CD4-positive, CD25-positive, alpha-beta regulatory T cell (primary cell): ENCODE data around the gene CYP20A1. TPM values are rescaled to one million over a fixed set of nuclear protein-coding genes. Genes with fewer than 3 reads are reported as not detected.
"Not testable (repeated sequence)": the region's sequence is repeated elsewhere in the genome, so short reads cannot be mapped to it uniquely, and the experiment has no call there.

ENCODE experiments used
- ATAC-seq, 2 donors: fragments of 150-1000 bp; cut with Tn5 transposase; one replicate each; pipeline ENCODE4 v1.10.0; 2021; ENCODE audit warnings: low read depth in 2 of 2, moderate number of reproducible peaks in 2 of 2, moderate library complexity in 1 of 2
- DNase-seq, 3 donors: peaks; one replicate each; pipeline versions ENCODE4 v3.0.0 to v3.0.0-alpha.2; 2012 to 2022; ENCODE audit warnings: mixed read lengths in 1 of 3
- H3K27ac ChIP-seq: one replicate; pipeline ENCODE4 v1.7.0; 2013; ENCODE audit warnings: mild to moderate bottlenecking, low read length; ENCODE audit not compliant: insufficient read depth, poor library complexity, severe bottlenecking
- H3K27me3 ChIP-seq: one replicate; pipeline ENCODE4 v1.7.0; 2013; ENCODE audit warnings: low read length; ENCODE audit not compliant: control insufficient read depth, insufficient read depth
- H3K36me3 ChIP-seq: one replicate; pipeline ENCODE4 v1.7.0; 2013; ENCODE audit warnings: mild to moderate bottlenecking, low read length, moderate library complexity; ENCODE audit not compliant: control insufficient read depth, insufficient read depth
- H3K4me1 ChIP-seq: 2 replicates; pipeline ENCODE4 v1.7.0; 2013; ENCODE audit warnings: mild to moderate bottlenecking, low read length; ENCODE audit not compliant: insufficient read depth, control insufficient read depth, poor library complexity, severe bottlenecking
- H3K4me3 ChIP-seq: one replicate; pipeline ENCODE4 v1.7.0; 2013; ENCODE audit warnings: low read depth, mild to moderate bottlenecking, low read length, moderate library complexity
- H3K9me3 ChIP-seq, 2 experiments: 1 replicate in 1 of 2; 2 replicates in 1 of 2; pipeline ENCODE4 v1.7.0; 2013; ENCODE audit warnings: low read length in 2 of 2, mild to moderate bottlenecking in 1 of 2, moderate library complexity in 1 of 2; ENCODE audit not compliant: control insufficient read depth in 2 of 2
- H3K27ac Mint-ChIP-seq, 3 donors: one replicate each; pipeline ENCODE4 v1.8.0; 2020 to 2022; ENCODE audit warnings: mild to moderate bottlenecking in 3 of 3, mixed read lengths in 3 of 3, moderate library complexity in 2 of 3
- H3K27me3 Mint-ChIP-seq: one replicate; pipeline ENCODE4 v1.8.0; 2022; ENCODE audit warnings: mild to moderate bottlenecking, mixed read lengths
- H3K36me3 Mint-ChIP-seq: one replicate; pipeline ENCODE4 v1.8.0; 2020; ENCODE audit warnings: mixed read lengths
- H3K4me1 Mint-ChIP-seq, 4 donors: one replicate each; pipeline ENCODE4 v1.8.0; 2020 to 2022; ENCODE audit warnings: mixed read lengths in 4 of 4, mild to moderate bottlenecking in 1 of 4
- H3K4me3 Mint-ChIP-seq, 4 donors: one replicate each; pipeline ENCODE4 v1.8.0; 2020 to 2022; ENCODE audit warnings: mild to moderate bottlenecking in 4 of 4, mixed read lengths in 4 of 4, moderate library complexity in 3 of 4
- H3K9me3 Mint-ChIP-seq, 7 donors: one replicate each; pipeline ENCODE4 v1.8.0; 2020 to 2022; ENCODE audit warnings: mixed read lengths in 7 of 7, mild to moderate bottlenecking in 3 of 7, moderate library complexity in 2 of 7
- polyA plus RNA-seq, 4 donors: library from polyadenylated mRNA; unstranded; fragments of 300-500 nt; fragmentation: Illumina TruSeq; gene quantifications; one replicate each; pipeline ENCODE4 v1.2.3, GENCODE V29; 2021
- total RNA-seq: library from RNA; stranded (reverse); gene quantifications from one replicate; pipeline ENCODE4 v1.2.3, GENCODE V29; 2022

The CYP20A1 gene
- total and polyA plus RNA-seq, 5 donors from 2014 or later, result 26.0 to 36.6 (median 29.0) TPM

- Mint-ChIP-seq H3K36me3 (no peaks in the 10 kb centered on the region), H3K9me3 (no peaks in the 10 kb centered on the region)
Observed at GRCh38 chr2:203328760-203329540, 90.1 kb downstream of the CYP20A1 start.

GRCh38 chr2:203330434-203330833 is 91.6 kb downstream of the CYP20A1 start:
- no peaks in the 10 kb centered on the region for H3K27me3 ChIP-seq
- DNase-seq (no peak), ATAC-seq (no peak)
- H3K27me3 Mint-ChIP-seq, result no peaks in the 10 kb centered on the region
- H3K4me1 ChIP-seq, result peaks cover 12% of the 10 kb centered on the region
- no peaks in the 10 kb centered on the region for H3K9me3 ChIP-seq
- no peaks in the 10 kb centered on the region for H3K9me3 Mint-ChIP-seq
- H3K4me3 Mint-ChIP-seq, result peak overlapping the region; percentile 90 to 93 (median 92)
- no peak overlapping the region for H3K4me3 ChIP-seq
- no peak overlapping the region for H3K27ac ChIP-seq
- no peaks in the 10 kb centered on the region for H3K36me3 ChIP-seq
- H3K27ac Mint-ChIP-seq, result peak overlapping the region in 1 of 3 donors; percentile 39
- H3K36me3 Mint-ChIP-seq, result peaks cover 4% of the 10 kb centered on the region
- peaks cover 21 to 49% (median 27%) of the 10 kb centered on the region in 4 donors for H3K4me1 Mint-ChIP-seq

More at GRCh38 chr2:203328760-203329540, 90.1 kb downstream of the CYP20A1 start:
- Histone ChIP-seq H3K36me3 (no peaks in the 10 kb centered on the region), H3K27ac (peak overlapping the region; percentile 69), H3K4me3 (peak overlapping the region; percentile 89), H3K9me3 (no peaks in the 10 kb centered on the region), H3K27me3 (no peaks in the 10 kb centered on the region), H3K4me1 (peaks cover 12% of the 10 kb centered on the region)
- Mint-ChIP-seq H3K27me3 (no peaks in the 10 kb centered on the region), H3K4me3 (peak overlapping the region; percentile 90 to 93 (median 92)), H3K4me1 (peaks cover 21 to 47% (median 27%) of the 10 kb centered on the region in 4 donors), H3K27ac (peak overlapping the region; percentile 62 to 87 (median 79))
- DNase-seq (peak; percentile 20 to 42 (median 35)), ATAC-seq (peak; percentile 22 to 40)

- Mint-ChIP-seq H3K27ac (no peak overlapping the region), H3K4me1 (peaks cover 4 to 20% (median 10%) of the 10 kb centered on the region in 4 donors), H3K27me3 (no peaks in the 10 kb centered on the region), H3K36me3 (peaks cover 12% of the 10 kb centered on the region), H3K9me3 (no peaks in the 10 kb centered on the region), H3K4me3 (no peak overlapping the region)
- Histone ChIP-seq H3K4me3 (no peak overlapping the region), H3K27ac (no peak overlapping the region), H3K27me3 (no peaks in the 10 kb centered on the region), H3K4me1 (no peaks in the 10 kb centered on the region), H3K36me3 (no peaks in the 10 kb centered on the region), H3K9me3 (no peaks in the 10 kb centered on the region)
- DNase-seq (no peak), ATAC-seq (no peak)
Observed at GRCh38 chr2:203338322-203338721, 99.5 kb downstream of the CYP20A1 start.

- Histone ChIP-seq H3K27me3 (no peaks in the 10 kb centered on the region), H3K4me1 (no peaks in the 10 kb centered on the region), H3K36me3 (peaks cover 4% of the 10 kb centered on the region), H3K9me3 (no peaks in the 10 kb centered on the region), H3K27ac (no peak overlapping the region), H3K4me3 (no peak overlapping the region)
- ATAC-seq (no peak), DNase-seq (no peak)
- Mint-ChIP-seq H3K4me1 (peaks cover 4 to 22% (median 7%) of the 10 kb centered on the region in 4 donors), H3K36me3 (peaks cover 14% of the 10 kb centered on the region), H3K4me3 (no peak overlapping the region), H3K27me3 (no peaks in the 10 kb centered on the region), H3K27ac (no peak overlapping the region), H3K9me3 (no peaks in the 10 kb centered on the region)
Observed at GRCh38 chr2:203340791-203341487, 102.1 kb downstream of the CYP20A1 start.

GRCh38 chr2:203341741-203342310 is 103.0 kb downstream of the CYP20A1 start:
- H3K4me3 ChIP-seq, result no peak overlapping the region
- Mint-ChIP-seq H3K27me3 (no peaks in the 10 kb centered on the region), H3K36me3 (peaks cover 12% of the 10 kb centered on the region), H3K4me3 (no peak overlapping the region), H3K4me1 (peaks cover 10 to 22% (median 13%) of the 10 kb centered on the region in 4 donors), H3K27ac (no peak overlapping the region), H3K9me3 (no peaks in the 10 kb centered on the region)
- peaks cover 4% of the 10 kb centered on the region for H3K36me3 ChIP-seq
- no peaks in the 10 kb centered on the region for H3K27me3 ChIP-seq
- H3K27ac ChIP-seq, result no peak overlapping the region
- DNase-seq, result no peak
- no peaks in the 10 kb centered on the region for H3K4me1 ChIP-seq
- no peak for ATAC-seq
- no peaks in the 10 kb centered on the region for H3K9me3 ChIP-seq

- not testable (repeated sequence) for H3K9me3 ChIP-seq, ATAC-seq, H3K9me3 Mint-ChIP-seq, H3K27me3 ChIP-seq, H3K4me1 ChIP-seq, H3K27ac ChIP-seq, H3K27ac Mint-ChIP-seq, H3K4me3 Mint-ChIP-seq, DNase-seq, H3K27me3 Mint-ChIP-seq, H3K4me3 ChIP-seq, H3K36me3 ChIP-seq
- Mint-ChIP-seq H3K36me3 (peaks cover 15% of the 10 kb centered on the region), H3K4me1 (peaks cover 11 to 20% (median 16%) of the 10 kb centered on the region in 4 donors)
Observed at GRCh38 chr2:203342374-203342773, 103.6 kb downstream of the CYP20A1 start.

- Mint-ChIP-seq H3K27me3 (no peaks in the 10 kb centered on the region), H3K27ac (no peak overlapping the region), H3K36me3 (peaks cover 15% of the 10 kb centered on the region), H3K9me3 (no peaks in the 10 kb centered on the region), H3K4me3 (no peak overlapping the region), H3K4me1 (peaks cover 11 to 21% (median 15%) of the 10 kb centered on the region in 4 donors)
- Histone ChIP-seq H3K27me3 (no peaks in the 10 kb centered on the region), H3K36me3 (peaks cover 4% of the 10 kb centered on the region), H3K4me1 (no peaks in the 10 kb centered on the region), H3K9me3 (no peaks in the 10 kb centered on the region), H3K27ac (no peak overlapping the region), H3K4me3 (no peak overlapping the region)
- DNase-seq, result no peak
- ATAC-seq, result no peak
Observed at GRCh38 chr2:203344667-203345066, 105.8 kb downstream of the CYP20A1 start.
